ENCODE results near the gene RNASE2. TPM values are rescaled to one million over a fixed set of nuclear protein-coding genes. Genes with fewer than 3 reads are reported as not detected.
A peak's percentile ranks its signal among the peaks of the same experiment; 100 is the strongest.
"Not testable (repeated sequence)": the region's sequence is repeated elsewhere in the genome, so short reads cannot be mapped to it uniquely, and the experiment has no call there.

RNASE2 gene
- polyA plus RNA-seq, 4 donors, result 0.92 to 3.4 TPM; not detected in 2

DNA sequence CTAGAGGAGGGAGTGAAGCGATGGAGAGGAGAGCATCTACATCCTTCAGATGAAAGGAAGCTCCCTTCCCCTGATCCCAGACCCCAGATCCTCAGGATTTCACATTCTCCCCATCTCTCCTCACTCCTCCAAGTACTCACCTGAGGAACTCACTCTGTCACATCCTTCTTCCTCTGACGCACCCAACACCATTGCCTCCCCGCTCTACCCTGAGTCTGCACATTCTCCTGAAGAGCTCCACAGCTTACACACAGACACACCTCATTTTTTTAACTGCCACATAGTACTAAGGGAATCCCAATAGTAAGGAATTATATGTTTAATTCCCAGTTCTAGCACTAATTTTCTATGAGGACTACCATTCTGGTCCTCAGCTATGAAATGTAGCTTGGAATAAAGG lies 18.2 kb downstream of the RNASE2 start:
- Histone ChIP-seq H3K9me3 (ENCODE audit: control insufficient read depth in 2 of 2, insufficient read depth in 1 of 2, low read depth in 1 of 2, low read length in 1 of 2) (no peaks in the 10 kb centered on the region), H3K4me1 (ENCODE audit: control insufficient read depth in 3 of 3, insufficient read depth in 2 of 3, low read depth in 1 of 3, low read length in 2 of 3) (peaks cover 0 to 2% (median 0%) of the 10 kb centered on the region in 3 donors), H3K27me3 (ENCODE audit: control insufficient read depth in 3 of 3, insufficient read depth in 3 of 3, low read length in 3 of 3) (no peaks in the 10 kb centered on the region), H3K4me3 (ENCODE audit: low read depth in 1 of 3, low read length in 3 of 3) (no peak overlapping the region), H3K36me3 (ENCODE audit: control insufficient read depth in 3 of 3, insufficient read depth in 2 of 3, low read depth in 1 of 3, low read length in 3 of 3) (no peaks in the 10 kb centered on the region), H3K27ac (ENCODE audit: low read depth in 1 of 3, low read length in 2 of 3) (no peak overlapping the region)
- DNase-seq (no peak), FAIRE-seq (no peak)
- 94 to 100% (median 94%) methylated on average over 3 of the region's 3 CpGs for WGBS, 3 donors

DNA sequence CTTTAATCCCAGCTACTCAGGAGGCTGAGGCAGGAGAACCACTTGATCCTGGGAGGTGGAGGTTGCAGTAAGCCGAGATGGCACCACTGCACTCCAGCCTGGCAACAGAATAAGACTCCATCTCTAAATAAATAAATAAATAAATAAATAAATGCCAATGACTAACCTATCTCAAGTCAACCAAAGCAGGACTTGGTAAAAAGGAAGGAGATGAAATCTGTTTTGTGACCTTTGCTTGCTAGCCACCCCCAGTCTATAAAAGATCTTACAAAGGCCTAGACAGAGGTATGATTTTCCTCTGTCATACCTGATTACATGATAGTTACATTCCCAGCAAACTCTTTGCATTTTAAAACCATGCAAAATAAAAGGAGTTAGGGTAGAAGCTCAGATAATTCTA lies 21.0 kb downstream of the RNASE2 start:
- no peaks in the 10 kb centered on the region for H3K4me1 ChIP-seq (ENCODE audit: control insufficient read depth in 3 of 3, insufficient read depth in 2 of 3, low read depth in 1 of 3, low read length in 2 of 3)
- 85 to 92% (median 88%) methylated on average over 1 of the region's 1 CpG for WGBS, 3 donors
- FAIRE-seq (no peak), DNase-seq (no peak)
- H3K27me3 ChIP-seq (ENCODE audit: control insufficient read depth in 3 of 3, insufficient read depth in 3 of 3, low read length in 3 of 3), result no peaks in the 10 kb centered on the region
- H3K9me3 ChIP-seq (ENCODE audit: control insufficient read depth in 2 of 2, insufficient read depth in 1 of 2, low read depth in 1 of 2, low read length in 1 of 2), result no peaks in the 10 kb centered on the region
- no peaks in the 10 kb centered on the region for H3K36me3 ChIP-seq (ENCODE audit: control insufficient read depth in 3 of 3, insufficient read depth in 2 of 3, low read depth in 1 of 3, low read length in 3 of 3)
- no peak overlapping the region for H3K4me3 ChIP-seq (ENCODE audit: low read depth in 1 of 3, low read length in 3 of 3)
- no peak overlapping the region for H3K27ac ChIP-seq (ENCODE audit: low read depth in 1 of 3, low read length in 2 of 3)

DNA sequence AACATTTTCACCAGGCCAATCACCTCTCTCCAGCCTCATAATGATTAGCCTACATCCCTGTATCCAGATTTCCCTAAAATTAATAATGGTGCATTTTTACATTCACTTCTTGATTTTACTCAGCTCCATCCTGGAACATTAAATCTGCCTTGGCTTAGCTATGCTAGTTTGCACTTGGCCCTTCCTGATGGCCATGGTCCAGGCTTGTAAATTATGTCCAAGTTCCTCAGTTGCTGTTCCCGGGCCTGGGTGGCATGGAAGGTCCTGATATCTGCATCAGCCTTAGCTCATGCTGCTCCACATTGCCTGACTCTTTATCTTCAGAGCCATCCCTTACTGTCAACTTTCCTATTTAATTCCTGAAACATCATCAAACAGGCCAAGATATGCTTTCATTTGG lies 23.4 kb downstream of the RNASE2 start:
- no peak for FAIRE-seq
- WGBS, 3 donors, result 17 to 49% (median 33%) methylated on average over 1 of the region's 1 CpG
- H3K27me3 ChIP-seq (ENCODE audit: control insufficient read depth in 3 of 3, insufficient read depth in 3 of 3, low read length in 3 of 3), result no peaks in the 10 kb centered on the region
- DNase-seq, result peak in 1 of 2 donors; percentile 11
- H3K9me3 ChIP-seq (ENCODE audit: control insufficient read depth in 2 of 2, insufficient read depth in 1 of 2, low read depth in 1 of 2, low read length in 1 of 2), result no peaks in the 10 kb centered on the region
- no peak overlapping the region for H3K4me3 ChIP-seq (ENCODE audit: low read depth in 1 of 3, low read length in 3 of 3)
- H3K36me3 ChIP-seq (ENCODE audit: control insufficient read depth in 3 of 3, insufficient read depth in 2 of 3, low read depth in 1 of 3, low read length in 3 of 3), result no peaks in the 10 kb centered on the region
- peaks cover 0 to 5% (median 0%) of the 10 kb centered on the region in 3 donors for H3K4me1 ChIP-seq (ENCODE audit: control insufficient read depth in 3 of 3, insufficient read depth in 2 of 3, low read depth in 1 of 3, low read length in 2 of 3)
- no peak overlapping the region for H3K27ac ChIP-seq (ENCODE audit: low read depth in 1 of 3, low read length in 2 of 3)

DNA sequence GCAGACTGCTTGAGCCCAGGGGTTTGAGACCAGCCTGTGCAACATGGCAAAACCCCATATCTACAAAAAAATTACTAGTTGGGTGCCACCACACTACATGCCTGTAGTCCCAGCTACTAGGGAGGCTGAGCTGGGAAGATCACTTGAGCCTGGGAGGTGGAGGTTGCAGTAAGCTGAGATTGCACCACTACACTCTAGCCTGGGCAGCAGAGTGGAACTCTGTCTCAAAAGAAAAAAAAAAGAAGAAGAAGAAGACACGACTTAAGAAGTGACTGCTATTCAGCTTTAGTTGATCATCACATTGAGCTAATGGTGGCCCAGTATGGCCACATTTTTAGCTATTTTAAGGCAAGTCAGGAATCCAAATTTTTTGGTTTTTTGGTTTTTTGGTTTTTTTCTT lies 25.6 kb downstream of the RNASE2 start:
- peaks cover 0 to 5% (median 0%) of the 10 kb centered on the region in 3 donors for H3K4me1 ChIP-seq (ENCODE audit: control insufficient read depth in 3 of 3, insufficient read depth in 2 of 3, low read depth in 1 of 3, low read length in 2 of 3)
- FAIRE-seq (no peak), DNase-seq (no peak)
- no peak overlapping the region for H3K4me3 ChIP-seq (ENCODE audit: low read depth in 1 of 3, low read length in 3 of 3)
- H3K9me3 ChIP-seq (ENCODE audit: control insufficient read depth in 2 of 2, insufficient read depth in 1 of 2, low read depth in 1 of 2, low read length in 1 of 2), result no peaks in the 10 kb centered on the region
- no peak overlapping the region for H3K27ac ChIP-seq (ENCODE audit: low read depth in 1 of 3, low read length in 2 of 3)
- WGBS, 3 donors, result 74 to 100% (median 85%) methylated on average over 1 of the region's 1 CpG
- H3K36me3 ChIP-seq (ENCODE audit: control insufficient read depth in 3 of 3, insufficient read depth in 2 of 3, low read depth in 1 of 3, low read length in 3 of 3), result no peaks in the 10 kb centered on the region
- no peaks in the 10 kb centered on the region for H3K27me3 ChIP-seq (ENCODE audit: control insufficient read depth in 3 of 3, insufficient read depth in 3 of 3, low read length in 3 of 3)

DNA sequence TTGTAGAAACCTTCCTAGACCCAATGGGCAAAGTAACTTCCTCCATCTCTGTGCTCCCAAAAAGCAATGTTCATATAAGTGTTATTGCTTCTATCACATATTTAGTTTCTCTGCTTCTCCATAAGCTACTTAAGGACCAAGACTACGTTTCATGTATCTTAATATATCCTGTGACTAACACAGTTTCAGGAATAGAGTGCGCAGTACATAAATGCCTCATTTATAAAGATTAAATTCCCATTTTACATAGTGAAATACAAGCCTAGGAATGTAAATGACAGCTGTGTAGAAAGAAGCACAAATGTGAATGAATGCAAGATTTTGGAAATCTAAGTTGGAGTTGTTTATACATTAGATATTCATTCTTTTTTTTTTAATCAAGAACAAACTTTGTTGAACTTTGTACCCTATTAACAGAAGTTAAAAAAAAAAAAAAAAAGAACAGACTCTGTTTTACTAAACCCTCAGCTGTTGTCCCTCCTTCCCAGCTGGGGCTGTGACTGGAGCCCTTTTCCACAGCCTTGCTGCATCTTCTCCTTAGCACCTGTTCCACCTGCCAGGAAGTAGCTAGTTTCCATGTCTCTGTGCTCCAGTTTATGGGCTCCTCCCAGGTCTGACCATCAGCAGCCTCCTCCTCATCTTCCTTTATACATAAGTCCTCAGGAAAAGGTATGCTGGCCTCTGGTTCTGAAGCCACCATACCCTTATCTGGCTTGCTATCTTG lies 27.5 kb downstream of the RNASE2 start:
- no peak overlapping the region for H3K27ac ChIP-seq (ENCODE audit: low read depth in 1 of 3, low read length in 2 of 3)
- no peak overlapping the region for H3K4me3 ChIP-seq (ENCODE audit: low read depth in 1 of 3, low read length in 3 of 3)
- no peaks in the 10 kb centered on the region for H3K36me3 ChIP-seq (ENCODE audit: control insufficient read depth in 3 of 3, insufficient read depth in 2 of 3, low read depth in 1 of 3, low read length in 3 of 3)
- no peaks in the 10 kb centered on the region for H3K9me3 ChIP-seq (ENCODE audit: control insufficient read depth in 2 of 2, insufficient read depth in 1 of 2, low read depth in 1 of 2, low read length in 1 of 2)
- WGBS, 3 donors, result 46 to 62% (median 61%) methylated on average over 2 of the region's 2 CpGs
- no peak for FAIRE-seq
- H3K27me3 ChIP-seq (ENCODE audit: control insufficient read depth in 3 of 3, insufficient read depth in 3 of 3, low read length in 3 of 3), result no peaks in the 10 kb centered on the region
- no peak for DNase-seq
- peaks cover 0 to 5% (median 2%) of the 10 kb centered on the region in 3 donors for H3K4me1 ChIP-seq (ENCODE audit: control insufficient read depth in 3 of 3, insufficient read depth in 2 of 3, low read depth in 1 of 3, low read length in 2 of 3)

DNA sequence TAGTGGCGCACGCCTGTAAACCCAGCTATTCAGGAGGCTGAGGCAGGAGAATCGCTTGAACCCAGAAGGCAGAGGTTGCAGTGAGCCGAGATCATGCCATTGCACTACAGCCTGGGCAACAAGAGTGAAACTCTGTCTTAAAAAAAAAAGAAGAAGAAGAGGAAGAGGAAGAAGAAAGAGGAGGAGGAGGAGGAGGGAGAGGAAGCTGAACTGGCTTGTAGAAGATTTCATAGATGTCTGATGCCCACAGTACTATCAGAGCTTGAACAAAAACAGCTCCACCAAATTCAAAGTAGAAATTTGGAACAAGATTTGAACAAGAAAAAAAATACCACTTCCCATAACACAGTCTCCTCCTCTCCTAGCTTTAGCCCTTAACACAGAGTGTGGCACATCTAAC lies 30.4 kb downstream of the RNASE2 start:
- not testable (repeated sequence) for H3K27ac ChIP-seq (ENCODE audit: low read depth in 1 of 3, low read length in 2 of 3); FAIRE-seq; H3K9me3 ChIP-seq (ENCODE audit: control insufficient read depth in 2 of 2, insufficient read depth in 1 of 2, low read depth in 1 of 2, low read length in 1 of 2); H3K27me3 ChIP-seq (ENCODE audit: control insufficient read depth in 3 of 3, insufficient read depth in 3 of 3, low read length in 3 of 3); H3K36me3 ChIP-seq (ENCODE audit: control insufficient read depth in 3 of 3, insufficient read depth in 2 of 3, low read depth in 1 of 3, low read length in 3 of 3); DNase-seq; H3K4me3 ChIP-seq (ENCODE audit: low read depth in 1 of 3, low read length in 3 of 3)
- WGBS, 3 donors, result 89 to 95% (median 91%) methylated on average over 4 of the region's 4 CpGs
- H3K4me1 ChIP-seq (ENCODE audit: control insufficient read depth in 3 of 3, insufficient read depth in 2 of 3, low read depth in 1 of 3, low read length in 2 of 3), result peaks cover 7 to 12% (median 8%) of the 10 kb centered on the region in 3 donors

DNA sequence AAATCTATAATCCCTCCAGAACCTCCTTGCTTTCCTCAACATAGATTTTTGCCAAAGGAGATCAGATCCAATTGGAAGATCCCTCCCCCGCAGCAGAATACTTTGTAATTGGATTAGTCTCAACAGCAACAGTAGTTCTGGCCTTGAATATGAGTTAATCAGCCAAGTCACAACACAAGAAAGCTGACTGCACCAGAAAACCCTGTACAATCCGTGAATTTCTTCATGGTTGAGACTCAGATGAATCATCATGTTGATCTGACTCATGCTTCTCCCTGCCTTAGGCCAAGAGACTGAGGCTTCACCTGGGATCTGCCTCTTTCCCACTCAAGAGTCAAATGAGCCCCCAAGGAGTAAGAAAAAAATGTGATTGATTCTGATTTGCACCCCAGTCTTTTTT lies 31.5 kb downstream of the RNASE2 start:
- peak in 1 of 2 donors; percentile 57 for DNase-seq
- Histone ChIP-seq H3K27ac (ENCODE audit: low read depth in 1 of 3, low read length in 2 of 3) (no peak overlapping the region), H3K9me3 (ENCODE audit: control insufficient read depth in 2 of 2, insufficient read depth in 1 of 2, low read depth in 1 of 2, low read length in 1 of 2) (no peaks in the 10 kb centered on the region), H3K4me1 (ENCODE audit: control insufficient read depth in 3 of 3, insufficient read depth in 2 of 3, low read depth in 1 of 3, low read length in 2 of 3) (peaks cover 8 to 17% (median 10%) of the 10 kb centered on the region in 3 donors), H3K36me3 (ENCODE audit: control insufficient read depth in 3 of 3, insufficient read depth in 2 of 3, low read depth in 1 of 3, low read length in 3 of 3) (peaks cover 0 to 3% (median 0%) of the 10 kb centered on the region in 3 donors), H3K27me3 (ENCODE audit: control insufficient read depth in 3 of 3, insufficient read depth in 3 of 3, low read length in 3 of 3) (no peaks in the 10 kb centered on the region), H3K4me3 (ENCODE audit: low read depth in 1 of 3, low read length in 3 of 3) (no peak overlapping the region)
- WGBS, 3 donors, result 48 to 51% (median 49%) methylated on average over 2 of the region's 2 CpGs
- no peak for FAIRE-seq

DNA sequence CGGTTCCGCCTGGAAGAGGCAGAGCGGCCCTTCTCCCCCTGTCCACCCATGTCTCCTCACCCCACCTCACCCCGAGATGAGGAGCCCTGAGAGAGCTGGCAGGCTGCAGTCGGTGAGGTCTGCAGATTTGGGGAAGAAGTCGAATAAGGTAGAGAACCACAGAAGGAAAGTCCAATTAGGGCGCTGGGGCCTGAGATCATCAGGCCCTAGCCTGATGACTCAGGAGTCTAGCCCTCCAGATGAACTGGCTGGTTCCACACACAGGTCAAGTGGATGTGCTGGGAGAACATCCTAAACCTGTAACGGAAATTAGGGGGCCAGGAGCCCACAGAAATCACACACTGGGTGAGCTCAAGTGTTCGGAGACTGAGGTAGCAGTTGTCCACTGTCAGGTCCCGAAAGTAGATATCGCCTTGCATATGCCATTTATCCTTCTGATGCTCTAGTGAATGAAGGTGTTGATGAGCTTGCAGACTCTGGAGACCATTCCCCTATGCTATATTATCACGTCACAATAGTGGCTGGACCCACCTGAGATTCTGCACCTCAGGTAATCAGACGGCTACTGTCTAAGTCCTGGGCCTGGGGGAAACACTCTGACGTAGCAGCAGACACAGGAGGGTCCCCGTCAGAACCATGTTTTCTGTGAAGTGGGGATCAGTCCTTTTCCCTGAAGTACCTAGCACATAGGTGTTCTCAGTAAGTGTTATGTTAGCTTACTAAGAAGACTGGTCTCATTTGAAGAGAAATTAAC lies 33.6 kb downstream of the RNASE2 start:
- WGBS, 3 donors, result 81 to 89% (median 87%) methylated on average over 15 of the region's 15 CpGs
- FAIRE-seq (no peak), DNase-seq (no peak)

More for the DNA sequence above, 33.6 kb downstream of the RNASE2 start:
- Histone ChIP-seq H3K27me3 (ENCODE audit: control insufficient read depth in 3 of 3, insufficient read depth in 3 of 3, low read length in 3 of 3) (no peaks in the 10 kb centered on the region), H3K36me3 (ENCODE audit: control insufficient read depth in 3 of 3, insufficient read depth in 2 of 3, low read depth in 1 of 3, low read length in 3 of 3) (peaks cover 2 to 16% (median 7%) of the 10 kb centered on the region in 3 donors), H3K4me3 (ENCODE audit: low read depth in 1 of 3, low read length in 3 of 3) (peak overlapping the region in 1 of 3 donors; percentile 84), H3K4me1 (ENCODE audit: control insufficient read depth in 3 of 3, insufficient read depth in 2 of 3, low read depth in 1 of 3, low read length in 2 of 3) (peaks cover 8 to 12% (median 10%) of the 10 kb centered on the region in 3 donors), H3K27ac (ENCODE audit: low read depth in 1 of 3, low read length in 2 of 3) (peak overlapping the region; percentile 83 to 95 (median 85)), H3K9me3 (ENCODE audit: control insufficient read depth in 2 of 2, insufficient read depth in 1 of 2, low read depth in 1 of 2, low read length in 1 of 2) (no peaks in the 10 kb centered on the region)
